Left renal cortex interstitium (tissue), 4 donors: ENCODE measurements around the gene HELZ. TPM values are rescaled to one million over a fixed set of nuclear protein-coding genes. Genes with fewer than 3 reads are reported as not detected.
"Not testable (repeated sequence)": the region's sequence is repeated elsewhere in the genome, so short reads cannot be mapped to it uniquely, and the experiment has no call there.

Experiments used
- DNase-seq, 4 donors: peaks; one replicate each; pipeline ENCODE4 v3.0.0-alpha.2; 2013; ENCODE audit warnings: low read depth in 4 of 4, low spot score in 2 of 4, missing footprints in 1 of 4
- polyA plus RNA-seq, 4 donors: library from polyadenylated mRNA; unstranded; fragments of 120-200 nt; gene quantifications; one replicate each; pipeline ENCODE4 v1.2.1, GENCODE V29; 2013; ENCODE audit not compliant: insufficient read length in 4 of 4

The HELZ gene
- polyA plus RNA-seq, 4 donors = 21.6 to 38.8 (median 33.2) TPM

- DNase-seq = no peak
Measured at GRCh38 chr17:67151717-67152116, 93.3 kb downstream of the HELZ start.

GRCh38 chr17:67150826-67151225 is 94.2 kb downstream of the HELZ start:
- no peak for DNase-seq

GRCh38 chr17:67148352-67148751 is 96.6 kb downstream of the HELZ start:
- DNase-seq = no peak

- no peak for DNase-seq
Measured at GRCh38 chr17:67145183-67145805, 99.7 kb downstream of the HELZ start.

DNA sequence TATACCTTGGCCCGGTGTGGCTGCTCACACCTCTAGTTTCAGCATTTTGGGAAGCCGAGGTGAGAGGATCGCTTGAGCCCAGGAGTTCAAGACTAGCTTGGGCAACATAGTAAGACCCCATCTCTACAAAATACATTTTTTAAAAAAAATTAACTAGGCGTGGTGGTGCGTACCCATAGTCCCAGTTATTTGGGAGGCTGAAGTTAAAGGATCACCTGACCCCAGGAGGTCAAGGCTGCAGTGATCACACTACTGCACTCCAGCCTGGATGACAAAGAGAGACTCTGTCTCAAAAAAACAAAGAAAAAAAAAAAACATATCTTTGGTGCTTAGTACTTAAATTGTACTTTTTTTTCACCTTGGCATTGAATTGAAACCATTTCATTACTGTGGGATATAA is 101.7 kb downstream of the HELZ start:
- no peak for DNase-seq

- DNase-seq = not testable (repeated sequence)
Measured at GRCh38 chr17:67142030-67142429, 103.0 kb downstream of the HELZ start.

DNA sequence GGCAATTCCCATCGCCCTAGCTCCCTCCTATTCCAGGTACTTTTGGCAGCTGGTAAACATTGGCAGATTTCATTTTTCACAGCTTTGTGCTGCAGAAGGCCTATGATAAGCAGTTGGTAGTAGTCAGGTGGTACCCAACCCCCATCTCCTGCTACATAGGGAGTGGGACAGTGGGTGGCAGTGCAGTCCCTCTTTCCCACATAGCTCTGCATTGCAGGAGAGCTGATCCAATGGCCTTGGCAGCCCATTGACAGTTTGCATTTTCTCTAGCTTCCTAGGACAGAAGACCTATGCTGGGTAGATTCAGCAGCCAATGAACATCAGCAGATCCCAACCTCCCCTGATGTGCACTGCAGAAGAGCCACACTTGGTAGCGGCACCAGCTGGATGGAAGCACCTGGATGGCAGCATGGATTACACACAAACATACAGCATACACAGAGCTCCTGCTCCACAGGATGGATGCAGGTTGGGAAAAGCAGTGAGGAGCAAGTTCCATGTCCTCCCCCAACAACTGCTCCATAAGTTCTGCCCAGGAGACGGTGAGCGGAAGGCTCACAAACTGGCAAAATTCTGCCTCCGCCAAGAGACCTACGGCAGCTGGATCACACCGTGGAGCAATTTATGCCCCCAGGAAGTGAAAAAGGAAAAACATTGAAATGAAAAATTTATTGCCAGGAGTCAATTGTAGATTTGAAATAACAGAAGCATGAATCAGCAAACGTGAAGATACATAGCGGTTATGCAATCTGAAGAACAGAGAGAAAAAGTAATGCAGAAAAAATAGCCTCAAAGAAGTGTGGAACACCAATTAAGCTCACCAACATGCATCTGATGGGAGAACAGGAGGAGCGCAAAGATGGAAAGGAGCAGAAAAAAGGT is 105.0 kb downstream of the HELZ start:
- DNase-seq = no peak

GRCh38 chr17:67139289-67139688 is 105.7 kb downstream of the HELZ start:
- DNase-seq = no peak

DNA sequence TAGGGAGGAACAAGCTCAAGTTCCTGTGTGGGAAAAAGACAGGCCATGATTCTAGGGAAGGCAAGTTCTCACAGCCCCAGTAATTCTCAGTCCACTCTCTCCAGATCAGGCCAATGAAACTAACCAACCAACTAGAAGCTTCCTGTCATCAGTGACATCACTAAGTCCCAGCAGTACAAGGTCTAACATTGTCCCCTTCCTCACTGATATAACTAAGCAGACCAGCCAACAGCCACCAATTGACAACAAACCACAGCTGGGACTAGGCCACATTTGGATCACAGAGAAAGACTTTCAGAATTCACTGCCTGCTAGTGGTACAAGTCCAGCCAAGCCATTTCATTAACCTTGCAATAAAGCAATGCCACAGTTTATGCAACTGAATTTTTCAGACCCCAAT is 106.6 kb downstream of the HELZ start:
- no peak for DNase-seq

DNA sequence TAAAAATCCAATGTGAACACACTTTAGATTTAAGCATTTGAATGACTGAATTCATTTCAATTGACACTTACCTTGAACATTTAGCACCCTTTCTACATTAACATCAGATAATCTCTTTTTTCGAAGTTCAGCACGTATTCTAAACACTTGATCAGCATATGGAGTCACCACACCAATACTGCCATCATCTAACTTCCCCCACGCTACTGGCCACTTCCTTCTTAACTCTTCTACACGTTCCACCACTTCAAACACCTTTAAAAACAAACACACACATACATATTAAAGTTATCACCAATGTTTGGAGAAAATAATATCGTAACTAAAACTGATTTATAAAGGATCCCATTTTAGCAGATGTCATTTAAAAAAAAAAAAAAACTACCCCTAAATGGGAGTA is 107.1 kb downstream of the HELZ start:
- no peak for DNase-seq

- DNase-seq = no peak
Measured at GRCh38 chr17:67137026-67137370, 108.0 kb downstream of the HELZ start.

DNA sequence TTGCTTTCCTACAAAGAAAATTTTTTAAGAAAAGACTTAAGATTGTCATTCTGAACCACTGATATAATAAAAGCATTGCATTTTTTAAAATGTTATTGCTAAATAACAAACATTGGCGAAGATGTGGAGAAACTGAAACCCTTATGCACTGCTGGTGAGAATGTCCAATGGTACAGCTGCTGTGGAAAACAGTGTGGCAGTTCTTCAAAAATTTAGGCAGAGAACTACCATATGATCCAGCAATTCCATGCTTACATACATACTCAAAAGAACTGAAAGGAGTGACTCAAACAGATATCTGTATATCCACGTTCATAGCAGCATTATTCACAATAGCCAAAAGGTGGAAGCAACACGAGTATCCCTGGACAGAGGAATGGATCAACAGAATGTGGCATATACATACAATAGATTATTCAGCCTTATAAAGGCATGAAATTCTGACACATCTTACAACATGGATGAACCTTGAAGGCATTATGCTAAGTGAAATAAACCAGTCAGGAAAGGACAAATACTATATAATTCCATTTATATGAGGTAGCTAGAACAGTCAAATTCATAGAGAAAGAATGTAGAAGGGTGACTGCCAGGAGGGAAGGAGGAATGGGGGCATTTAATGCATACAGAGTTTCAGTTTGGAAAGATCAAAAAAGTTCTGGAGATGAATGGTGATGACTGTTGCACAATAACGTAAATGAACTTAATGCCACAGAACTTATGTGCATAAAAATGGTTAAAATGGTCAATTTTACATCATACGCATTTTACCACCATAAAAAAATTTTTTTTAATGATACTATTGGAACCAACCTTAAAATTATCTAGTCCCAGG is 108.6 kb downstream of the HELZ start:
- DNase-seq = no peak

- DNase-seq = no peak
Measured at GRCh38 chr17:67133161-67133560, 111.8 kb downstream of the HELZ start.

- no peak for DNase-seq
Measured at GRCh38 chr17:67132366-67132765, 112.6 kb downstream of the HELZ start.

GRCh38 chr17:67130768-67131167 is 114.2 kb downstream of the HELZ start:
- DNase-seq = no peak

GRCh38 chr17:67129283-67129682 is 115.7 kb downstream of the HELZ start:
- DNase-seq = no peak

GRCh38 chr17:67128700-67129099 is 116.3 kb downstream of the HELZ start:
- DNase-seq = no peak

- DNase-seq = no peak
Measured at GRCh38 chr17:67127925-67128324, 117.1 kb downstream of the HELZ start.

DNA sequence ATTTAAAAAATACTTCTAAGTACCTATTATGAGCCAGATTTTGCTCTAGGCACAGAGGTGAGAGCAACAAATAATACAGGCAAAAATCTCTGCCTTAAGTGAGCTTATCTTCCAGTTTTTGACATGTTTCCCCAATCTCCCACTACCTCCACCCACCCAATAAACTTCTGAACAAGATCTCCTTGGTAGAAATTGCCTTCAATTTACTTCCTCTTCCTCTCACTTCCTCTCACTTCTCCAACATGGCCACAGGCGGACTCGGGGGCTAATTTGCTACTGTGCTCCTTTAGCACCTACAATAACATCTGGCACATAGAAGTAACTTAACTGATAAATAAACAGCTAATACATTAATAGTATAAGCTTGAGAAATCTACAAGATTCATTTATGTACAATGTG is 118.0 kb downstream of the HELZ start:
- DNase-seq = no peak

GRCh38 chr17:67126543-67126942 is 118.5 kb downstream of the HELZ start:
- not testable (repeated sequence) for DNase-seq

DNA sequence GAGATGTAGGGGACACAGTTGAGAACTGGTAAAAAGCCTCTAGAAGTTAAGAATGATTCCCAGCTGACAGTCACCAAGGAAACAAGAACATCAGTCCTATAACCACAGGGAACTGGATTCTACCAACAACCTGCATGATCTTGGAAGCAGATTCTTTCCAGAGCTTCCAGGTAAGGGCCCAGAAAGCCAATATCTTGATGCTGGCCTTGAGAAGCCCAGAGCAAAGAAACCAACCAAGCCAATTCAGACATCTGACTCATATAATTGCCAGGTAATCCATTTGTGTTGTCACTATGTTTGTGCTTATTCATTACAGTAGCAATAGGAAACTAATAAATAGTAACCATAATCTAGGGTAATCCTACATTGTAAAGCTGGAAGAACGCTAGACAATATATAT is 119.1 kb downstream of the HELZ start:
- no peak for DNase-seq
